Spinal cord (tissue), 10 donors: Measurements from ENCODE around the gene SRXN1. TPM values are rescaled to one million over a fixed set of nuclear protein-coding genes. Genes with fewer than 3 reads are reported as not detected.
A peak's percentile ranks its signal among the peaks of the same experiment; 100 is the strongest.

Experiments
- DNase-seq, 6 donors: peaks; one replicate each; pipeline versions ENCODE4 v3.0.0 to v3.0.0-alpha.2; 2013 to 2015; ENCODE audit warnings: low spot score in 6 of 6, low read depth in 4 of 6
- H3K27ac ChIP-seq: one replicate; pipeline ENCODE4 v1.5.1; 2013; ENCODE audit warnings: low read depth, low read length, control low read depth
- H3K27me3 ChIP-seq: one replicate; pipeline ENCODE4 v1.6.1; 2013; ENCODE audit warnings: low read length; ENCODE audit not compliant: control insufficient read depth, insufficient read depth
- H3K36me3 ChIP-seq: one replicate; pipeline ENCODE4 v1.6.1; 2013; ENCODE audit warnings: low read length; ENCODE audit not compliant: control insufficient read depth, insufficient read depth
- H3K4me1 ChIP-seq: one replicate; pipeline ENCODE4 v1.6.1; 2013; ENCODE audit warnings: low read length; ENCODE audit not compliant: control insufficient read depth, insufficient read depth
- H3K4me3 ChIP-seq: one replicate; pipeline ENCODE4 v1.5.1; 2013; ENCODE audit warnings: low read depth, low read length, control low read depth
- H3K9me3 ChIP-seq: one replicate; pipeline ENCODE4 v1.6.1; 2013; ENCODE audit warnings: low read length; ENCODE audit not compliant: control insufficient read depth, insufficient read depth
- WGBS: methylation state at CpG from one replicate; pipeline ENCODE4 v1.1.5; 2013; ENCODE audit warnings: missing lambda C conversion rate; ENCODE audit not compliant: insufficient coverage; 5-methylcytosine and 5-hydroxymethylcytosine counted together
- polyA plus RNA-seq, 2 donors: library from polyadenylated mRNA; unstranded; fragments of 120-200 nt; gene quantifications; one replicate each; pipeline ENCODE4 v1.2.1, GENCODE V29; 2013; ENCODE audit not compliant: insufficient read length in 2 of 2
- total RNA-seq, 2 donors: library from RNA; depleted of rRNA in 1 of 2; stranded (reverse); fragments of 120-200 nt in 1 of 2; fragments of >200 nt in 1 of 2; gene quantifications; one replicate each; pipeline versions ENCODE4 v1.2.3 to v1.2.4, GENCODE V29; 2013 to 2014
- donor health status: healthy.

SRXN1 gene
- total and polyA plus RNA-seq, 4 donors, result 20.3 to 23.8 (median 21.5) TPM

- 0% methylated on average over 14 of the region's 24 CpGs for WGBS
- peaks cover 51% of the 10 kb centered on the region for H3K4me1 ChIP-seq
- peak in 2 of 6 donors; percentile 84 to 95 for DNase-seq
- H3K36me3 ChIP-seq, result peaks cover under 1% of the 10 kb centered on the region
- peaks cover 16% of the 10 kb centered on the region for H3K27me3 ChIP-seq
- no peak overlapping the region for H3K27ac ChIP-seq
- H3K4me3 ChIP-seq, result peak overlapping the region; percentile 11
- no peaks in the 10 kb centered on the region for H3K9me3 ChIP-seq
Observed at GRCh38 chr20:676315-676937, 23.4 kb upstream of the SRXN1 start.

GRCh38 chr20:675453-676314 lies 22.7 kb upstream of the SRXN1 start, which contains the start of gene SCRT2:
TSS of gene SCRT2 (minus strand) at chr20:675802. CDS start at chr20:675601, 201 bp downstream.
- WGBS, result under 1% methylated on average over 56 of the region's 69 CpGs
- Histone ChIP-seq H3K36me3 (peaks cover 3% of the 10 kb centered on the region), H3K4me1 (peaks cover 54% of the 10 kb centered on the region), H3K4me3 (peak within 1 kb of the TSS; percentile 38), H3K27ac (no peak within 1 kb of the TSS), H3K9me3 (no peaks in the 10 kb centered on the region), H3K27me3 (peaks cover 17% of the 10 kb centered on the region)
- peak in 2 of 6 donors; percentile 90 to 95 for DNase-seq

DNA sequence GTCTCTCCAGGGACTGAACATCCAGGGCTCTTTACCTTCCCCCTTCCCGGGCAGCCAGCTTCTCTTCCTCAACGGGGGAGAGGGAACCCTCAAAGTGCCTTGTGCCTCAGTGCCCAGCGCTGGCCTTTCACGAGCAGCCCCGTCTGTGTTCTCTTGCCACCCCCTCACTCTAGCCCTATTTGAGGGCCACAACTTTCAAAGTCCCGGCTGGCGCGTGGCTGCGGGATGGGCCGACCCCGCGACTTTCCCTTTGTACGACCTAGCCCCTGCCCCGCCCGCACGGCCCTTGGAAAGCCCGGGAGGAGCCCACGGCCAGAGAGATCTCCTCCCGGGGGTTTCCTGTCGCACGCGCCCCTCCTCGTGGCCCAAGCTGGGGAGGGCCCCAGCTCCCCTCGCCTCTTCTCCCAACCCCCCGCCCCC lies 22.0 kb upstream of the SRXN1 start:
- WGBS, result under 1% methylated on average over 22 of the region's 25 CpGs
- Histone ChIP-seq H3K36me3 (peaks cover 3% of the 10 kb centered on the region), H3K27ac (no peak overlapping the region), H3K4me3 (peak overlapping the region; percentile 38), H3K9me3 (no peaks in the 10 kb centered on the region), H3K27me3 (peaks cover 17% of the 10 kb centered on the region), H3K4me1 (peaks cover 59% of the 10 kb centered on the region)
- DNase-seq, result no peak

DNA sequence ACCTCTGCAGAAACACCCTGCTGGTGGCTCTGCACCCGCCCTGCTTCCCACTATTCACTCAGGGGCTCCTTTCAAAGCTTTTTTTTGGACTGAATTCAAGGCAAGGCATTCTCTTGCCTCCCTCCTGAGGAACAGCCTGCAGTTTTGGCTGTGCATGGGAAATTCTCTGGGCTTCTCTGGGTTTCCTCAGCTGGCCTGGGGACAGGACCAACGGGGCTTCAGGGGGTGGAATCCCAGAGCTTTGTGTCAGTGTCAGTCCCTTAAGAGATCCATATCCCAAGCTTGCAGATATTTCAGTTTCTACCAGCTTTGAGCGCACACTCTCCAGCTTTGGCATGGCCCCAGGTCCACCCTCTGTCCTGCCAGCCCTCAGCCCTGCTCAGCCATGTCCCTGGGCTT lies 20.6 kb upstream of the SRXN1 start:
- H3K4me1 ChIP-seq, result peaks cover 68% of the 10 kb centered on the region
- H3K27me3 ChIP-seq, result peaks cover 16% of the 10 kb centered on the region
- WGBS, result 33% methylated on average over 2 of the region's 3 CpGs
- no peaks in the 10 kb centered on the region for H3K9me3 ChIP-seq
- H3K27ac ChIP-seq, result no peak overlapping the region
- H3K36me3 ChIP-seq, result peaks cover 5% of the 10 kb centered on the region
- peak in 1 of 6 donors; percentile 54 for DNase-seq
- no peak overlapping the region for H3K4me3 ChIP-seq

DNA sequence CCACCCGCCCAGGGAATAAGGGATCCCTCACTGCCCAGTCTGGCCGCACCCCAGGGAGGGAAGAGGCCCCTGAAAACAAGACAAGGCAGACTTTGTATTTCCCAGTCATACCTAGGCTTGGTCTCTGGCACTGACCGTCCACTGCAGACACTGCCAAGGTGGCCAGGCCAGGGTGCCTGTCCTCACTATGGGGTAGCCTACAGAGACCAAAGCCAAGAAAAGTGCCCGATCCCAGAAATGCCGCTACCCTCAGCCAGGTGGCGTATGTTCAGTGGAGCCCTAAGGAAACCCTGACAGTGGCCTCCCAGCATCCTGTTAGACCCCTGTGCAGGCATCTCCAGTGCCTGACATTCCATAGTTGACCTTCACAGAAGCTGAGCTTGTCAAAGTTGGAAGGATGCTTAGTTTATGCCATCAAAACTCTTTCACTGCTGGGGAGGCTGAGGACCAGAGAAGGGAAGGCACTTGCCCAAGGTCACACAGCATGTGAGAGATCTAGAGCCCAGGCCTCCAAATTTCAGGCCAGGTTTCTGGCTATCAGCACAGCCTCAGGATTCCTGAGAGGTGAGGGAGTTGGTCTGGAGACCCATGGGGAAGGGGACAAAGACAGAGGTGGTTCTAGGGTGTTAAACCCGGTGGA lies 20.1 kb upstream of the SRXN1 start:
- H3K27me3 ChIP-seq, result peaks cover 16% of the 10 kb centered on the region
- no peaks in the 10 kb centered on the region for H3K9me3 ChIP-seq
- WGBS, result 25% methylated on average over 6 of the region's 7 CpGs
- DNase-seq, result no peak
- H3K27ac ChIP-seq, result no peak overlapping the region
- H3K4me1 ChIP-seq, result peaks cover 68% of the 10 kb centered on the region
- peaks cover 5% of the 10 kb centered on the region for H3K36me3 ChIP-seq
- H3K4me3 ChIP-seq, result no peak overlapping the region

DNA sequence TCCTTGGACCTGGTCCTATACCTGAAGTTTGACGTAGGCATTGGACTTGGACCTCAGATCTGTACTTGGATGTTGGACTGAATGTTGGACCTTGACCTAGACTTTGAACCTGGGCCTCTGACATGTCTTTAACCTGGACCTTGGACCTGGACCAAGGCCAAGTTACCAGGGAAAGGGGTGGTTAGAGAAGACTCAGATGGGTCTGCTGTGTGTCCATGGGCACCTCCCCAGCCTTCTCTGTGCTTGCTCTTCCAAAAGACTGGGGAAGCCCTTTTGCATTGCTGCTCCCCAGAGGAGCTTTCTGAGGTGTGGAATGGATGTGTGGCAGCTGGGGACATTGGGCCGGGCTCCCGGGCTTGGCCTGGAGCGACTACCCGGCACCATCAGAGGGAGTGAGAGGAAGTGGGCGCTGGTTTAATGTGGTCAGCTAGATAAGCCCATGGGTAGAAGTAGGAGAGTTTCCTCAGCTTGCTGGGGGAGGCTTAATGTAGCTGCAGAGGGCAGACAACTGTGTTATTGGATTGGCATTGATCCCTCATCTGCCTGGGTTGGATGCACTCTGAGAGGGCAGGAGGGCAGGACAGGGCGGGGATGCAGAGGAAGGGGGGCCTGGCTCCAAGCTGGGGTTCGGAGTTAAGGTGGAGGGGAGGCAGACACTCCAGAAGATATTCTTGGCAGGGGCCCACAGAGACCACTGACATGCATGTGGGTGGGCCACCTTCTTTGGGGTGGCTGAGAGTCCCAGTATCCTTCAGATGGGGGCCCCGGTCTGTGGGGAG lies 18.4 kb upstream of the SRXN1 start:
- no peak for DNase-seq
- Histone ChIP-seq H3K27ac (no peak overlapping the region), H3K27me3 (peaks cover 16% of the 10 kb centered on the region), H3K4me3 (no peak overlapping the region), H3K4me1 (peaks cover 61% of the 10 kb centered on the region), H3K9me3 (no peaks in the 10 kb centered on the region), H3K36me3 (peaks cover 5% of the 10 kb centered on the region)
- WGBS, result 69% methylated on average over 9 of the region's 9 CpGs

- 37% methylated on average over 7 of the region's 7 CpGs for WGBS
- DNase-seq, result peak in 1 of 6 donors; percentile 51
- Histone ChIP-seq H3K27ac (no peak overlapping the region), H3K36me3 (peaks cover 8% of the 10 kb centered on the region), H3K9me3 (no peaks in the 10 kb centered on the region), H3K27me3 (peaks cover 24% of the 10 kb centered on the region), H3K4me3 (no peak overlapping the region), H3K4me1 (peaks cover 44% of the 10 kb centered on the region)
Observed at GRCh38 chr20:669573-669972, 16.6 kb upstream of the SRXN1 start.

- Histone ChIP-seq H3K9me3 (no peaks in the 10 kb centered on the region), H3K27me3 (peaks cover 26% of the 10 kb centered on the region), H3K27ac (no peak overlapping the region), H3K4me1 (peaks cover 36% of the 10 kb centered on the region), H3K4me3 (no peak overlapping the region), H3K36me3 (peaks cover 10% of the 10 kb centered on the region)
- no peak for DNase-seq
- 100% methylated on average over 1 of the region's 3 CpGs for WGBS
Observed at GRCh38 chr20:668638-669037, 15.6 kb upstream of the SRXN1 start.

- Histone ChIP-seq H3K27ac (no peak overlapping the region), H3K4me1 (peaks cover 31% of the 10 kb centered on the region)
Observed at GRCh38 chr20:668050-668449, 15.1 kb upstream of the SRXN1 start.

More at GRCh38 chr20:668050-668449, 15.1 kb upstream of the SRXN1 start:
- Histone ChIP-seq H3K36me3 (peaks cover 11% of the 10 kb centered on the region), H3K27me3 (peaks cover 25% of the 10 kb centered on the region), H3K4me3 (no peak overlapping the region), H3K9me3 (no peaks in the 10 kb centered on the region)
- no peak for DNase-seq
